ENCODE results near the gene CDNF.

Gene CDNF

DNA sequence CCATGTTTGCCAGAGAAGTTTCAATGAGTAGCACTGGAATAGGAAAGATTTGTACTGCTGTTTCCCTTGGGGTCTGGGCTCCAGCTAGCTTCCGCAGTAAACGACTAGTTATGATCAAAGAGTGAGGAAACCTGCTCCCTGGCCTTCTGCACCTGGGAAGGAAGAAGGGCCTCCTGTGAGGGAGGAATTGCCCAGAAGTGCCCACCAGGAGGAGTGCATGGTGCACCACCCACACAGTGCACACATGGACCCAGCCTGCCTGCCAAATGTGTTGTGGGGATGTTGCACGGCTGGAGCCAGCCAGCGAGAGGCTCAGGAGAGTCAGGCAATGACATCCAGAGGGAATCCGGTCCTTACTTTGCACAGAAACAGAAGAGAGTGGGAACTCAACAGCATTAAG, 36.1 kb downstream of the CDNF start:
- Histone ChIP-seq H3K9me3 (ENCODE audit: low read length) (no peaks in the 10 kb centered on the region), H3K27me3 (ENCODE audit: insufficient read depth, low read length) (peaks cover 6% of the 10 kb centered on the region), H2AFZ (ENCODE audit: low read depth, low read length) (no peak overlapping the region), H3K4me1 (ENCODE audit: insufficient read depth, low read length) (no peaks in the 10 kb centered on the region), H3K4me3 (ENCODE audit: low read length) (no peak overlapping the region), H3K36me3 (ENCODE audit: insufficient read depth, low read length) (no peaks in the 10 kb centered on the region)

DNA sequence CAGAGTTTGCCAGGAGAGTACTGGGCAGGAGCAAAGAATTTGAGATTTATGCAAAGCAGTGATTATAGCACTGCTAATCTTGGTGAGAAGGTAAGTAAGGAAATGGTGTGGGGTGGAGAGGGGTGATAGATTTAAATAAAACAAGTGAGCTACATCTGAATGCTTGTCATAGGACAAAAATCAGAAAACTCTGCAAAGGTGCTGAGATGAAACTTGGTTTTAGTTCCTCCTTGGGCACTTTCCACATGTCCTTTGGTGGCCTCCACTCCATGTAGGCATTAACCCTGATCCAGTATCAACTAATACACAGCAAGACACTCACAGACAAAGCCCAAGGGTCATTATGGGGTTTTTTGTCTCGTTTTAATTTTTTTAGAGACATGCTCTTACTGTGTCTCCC, 37.4 kb downstream of the CDNF start:
- Histone ChIP-seq H3K36me3 (ENCODE audit: insufficient read depth, low read length) (no peaks in the 10 kb centered on the region), H3K4me1 (ENCODE audit: insufficient read depth, low read length) (no peaks in the 10 kb centered on the region), H3K27me3 (ENCODE audit: insufficient read depth, low read length) (peaks cover 6% of the 10 kb centered on the region)

DNA sequence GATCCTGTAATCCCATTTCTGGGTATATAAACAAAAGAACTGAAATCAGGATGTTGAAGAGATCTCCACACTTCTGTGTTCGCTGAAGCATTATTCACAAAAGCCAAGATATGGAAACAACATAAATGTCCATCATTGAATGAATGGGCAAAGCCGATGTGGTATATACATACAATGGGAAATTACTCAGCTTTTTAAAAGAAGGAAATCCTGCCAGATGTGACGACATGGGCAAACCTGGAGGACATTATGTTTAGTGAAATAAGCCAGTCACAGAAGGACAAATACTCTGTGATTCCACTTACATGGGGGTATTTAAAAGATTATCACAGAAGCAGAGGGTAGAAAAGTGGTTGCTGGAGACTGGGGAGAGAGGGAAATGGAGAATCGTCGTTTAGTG, 39.2 kb downstream of the CDNF start:
- Histone ChIP-seq H3K9me3 (ENCODE audit: low read length) (no peaks in the 10 kb centered on the region), H3K36me3 (ENCODE audit: insufficient read depth, low read length) (no peaks in the 10 kb centered on the region), H2AFZ (ENCODE audit: low read depth, low read length) (no peak overlapping the region)

More for the DNA sequence above, 37.4 kb downstream of the CDNF start:
- no peak overlapping the region for H3K4me3 ChIP-seq (ENCODE audit: low read length)
- H3K9me3 ChIP-seq (ENCODE audit: low read length): no peaks in the 10 kb centered on the region
- H2AFZ ChIP-seq (ENCODE audit: low read depth, low read length): no peak overlapping the region

DNA sequence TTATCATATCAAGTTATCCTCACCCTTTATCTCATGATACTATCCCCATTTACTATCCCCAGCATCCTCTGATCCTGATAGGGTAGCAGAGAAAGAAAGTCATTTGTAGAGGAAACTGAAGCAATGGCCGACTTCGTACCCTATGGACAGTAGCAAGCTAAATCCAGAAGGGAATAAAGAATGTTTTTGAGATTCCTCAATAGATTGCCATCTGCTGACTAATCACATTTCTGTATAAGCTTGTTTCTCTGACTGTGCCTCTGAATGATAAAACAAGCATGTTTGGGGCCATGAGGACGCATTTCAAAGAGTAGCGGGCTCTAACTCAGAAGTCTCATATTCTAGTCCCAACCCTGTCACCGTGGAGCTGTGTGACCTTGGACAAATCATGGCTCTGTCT, 49.9 kb downstream of the CDNF start:
- Histone ChIP-seq H3K4me3 (ENCODE audit: low read length) (no peak overlapping the region), H3K4me1 (ENCODE audit: insufficient read depth, low read length) (no peaks in the 10 kb centered on the region), H3K36me3 (ENCODE audit: insufficient read depth, low read length) (no peaks in the 10 kb centered on the region), H2AFZ (ENCODE audit: low read depth, low read length) (no peak overlapping the region), H3K27me3 (ENCODE audit: insufficient read depth, low read length) (no peaks in the 10 kb centered on the region), H3K9me3 (ENCODE audit: low read length) (peaks cover 2% of the 10 kb centered on the region)

More for the DNA sequence above, 39.2 kb downstream of the CDNF start:
- H3K27me3 ChIP-seq (ENCODE audit: insufficient read depth, low read length): peaks cover 6% of the 10 kb centered on the region
- no peaks in the 10 kb centered on the region for H3K4me1 ChIP-seq (ENCODE audit: insufficient read depth, low read length)
- H3K4me3 ChIP-seq (ENCODE audit: low read length): no peak overlapping the region

DNA sequence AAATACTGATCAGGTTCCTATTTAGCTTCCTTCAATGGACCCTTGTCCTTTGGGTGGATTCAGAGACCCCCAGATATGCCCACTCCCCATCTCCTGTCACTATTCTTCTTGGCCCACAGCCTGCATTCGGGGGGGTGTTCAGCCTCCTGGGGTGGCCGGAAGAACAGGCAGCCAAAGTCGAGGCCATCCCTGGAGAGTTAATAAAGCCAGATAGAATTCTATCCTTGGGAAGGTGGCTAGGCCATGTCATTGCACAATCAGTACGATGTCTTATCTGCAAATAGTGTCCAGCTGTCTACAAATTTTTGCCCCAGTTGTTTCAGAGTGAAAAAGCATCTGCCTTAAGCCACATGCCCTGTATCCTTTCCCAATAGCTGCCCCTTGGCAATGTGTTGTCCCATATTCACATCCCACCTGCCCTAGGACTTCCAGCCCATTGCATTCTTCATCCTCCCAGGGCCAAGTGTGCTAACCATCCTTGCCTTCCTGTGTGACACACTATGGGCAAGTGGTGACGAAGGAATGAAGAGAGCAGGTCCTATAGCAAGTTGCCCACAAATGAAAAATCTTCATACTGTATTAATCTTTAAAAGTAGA, 53.3 kb downstream of the CDNF start:
- H2AFZ ChIP-seq (ENCODE audit: low read depth, low read length): no peak overlapping the region
- H3K27me3 ChIP-seq (ENCODE audit: insufficient read depth, low read length): no peaks in the 10 kb centered on the region
- H3K4me3 ChIP-seq (ENCODE audit: low read length): no peak overlapping the region
- peaks cover 2% of the 10 kb centered on the region for H3K9me3 ChIP-seq (ENCODE audit: low read length)
- no peaks in the 10 kb centered on the region for H3K36me3 ChIP-seq (ENCODE audit: insufficient read depth, low read length)
- no peaks in the 10 kb centered on the region for H3K4me1 ChIP-seq (ENCODE audit: insufficient read depth, low read length)

DNA sequence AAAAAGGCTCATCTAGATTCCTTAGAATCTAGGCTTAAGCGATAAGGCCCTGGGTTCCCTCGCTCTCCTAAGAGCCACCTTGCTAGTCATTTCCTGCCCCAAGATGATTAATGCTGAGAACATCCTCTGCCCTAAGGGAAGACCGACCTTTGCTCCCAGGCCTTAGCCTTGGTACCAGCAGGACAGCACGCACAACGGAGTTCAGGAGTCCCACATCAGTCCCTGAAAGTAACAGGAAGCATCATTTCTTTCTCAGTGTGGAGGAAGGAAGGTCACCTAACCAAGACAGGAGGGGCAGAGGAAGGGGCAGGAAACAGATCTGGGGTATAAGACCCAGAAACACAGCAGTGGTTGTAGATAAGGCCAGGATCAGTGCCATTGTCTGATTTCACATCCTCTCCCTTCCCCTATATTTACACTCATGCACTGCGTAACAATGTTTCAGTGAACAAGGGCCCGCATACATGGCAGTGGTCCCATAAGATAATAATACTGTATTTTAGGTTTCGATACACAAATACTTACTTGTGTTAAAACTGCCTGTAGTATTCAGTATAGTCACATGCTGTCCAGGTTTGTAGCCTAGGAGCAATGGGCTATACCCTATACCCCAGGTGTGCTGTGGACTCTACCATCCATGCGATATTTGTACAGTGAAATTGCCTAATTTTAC, 55.0 kb downstream of the CDNF start:
- no peaks in the 10 kb centered on the region for H3K4me1 ChIP-seq (ENCODE audit: insufficient read depth, low read length)
- H3K4me3 ChIP-seq (ENCODE audit: low read length): no peak overlapping the region
- no peak overlapping the region for H2AFZ ChIP-seq (ENCODE audit: low read depth, low read length)
- H3K27me3 ChIP-seq (ENCODE audit: insufficient read depth, low read length): no peaks in the 10 kb centered on the region
- H3K9me3 ChIP-seq (ENCODE audit: low read length): peaks cover 2% of the 10 kb centered on the region
- H3K36me3 ChIP-seq (ENCODE audit: insufficient read depth, low read length): no peaks in the 10 kb centered on the region

DNA sequence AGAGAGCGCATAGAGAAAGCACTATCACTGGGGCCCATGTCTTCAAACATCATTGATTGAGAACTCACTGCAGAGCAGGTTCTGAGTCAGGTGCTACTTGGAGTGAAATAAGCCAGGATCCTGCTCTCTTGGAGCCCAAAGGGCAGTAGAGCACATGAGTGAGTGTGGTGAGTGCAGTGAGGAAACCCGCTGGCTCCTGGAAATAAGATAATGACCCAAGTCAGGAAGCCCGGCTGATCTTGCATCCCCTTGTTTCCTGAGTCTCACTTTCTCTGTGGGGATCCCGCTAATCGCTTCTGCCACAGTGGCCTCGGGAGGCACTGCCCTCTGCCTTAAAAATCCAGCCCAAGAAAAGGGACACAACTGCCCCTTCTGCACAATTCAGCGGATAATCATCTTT, 56.1 kb downstream of the CDNF start:
- Histone ChIP-seq H3K9me3 (ENCODE audit: low read length) (peaks cover 2% of the 10 kb centered on the region), H3K36me3 (ENCODE audit: insufficient read depth, low read length) (no peaks in the 10 kb centered on the region), H2AFZ (ENCODE audit: low read depth, low read length) (no peak overlapping the region), H3K4me1 (ENCODE audit: insufficient read depth, low read length) (no peaks in the 10 kb centered on the region), H3K27me3 (ENCODE audit: insufficient read depth, low read length) (no peaks in the 10 kb centered on the region), H3K4me3 (ENCODE audit: low read length) (no peak overlapping the region)

DNA sequence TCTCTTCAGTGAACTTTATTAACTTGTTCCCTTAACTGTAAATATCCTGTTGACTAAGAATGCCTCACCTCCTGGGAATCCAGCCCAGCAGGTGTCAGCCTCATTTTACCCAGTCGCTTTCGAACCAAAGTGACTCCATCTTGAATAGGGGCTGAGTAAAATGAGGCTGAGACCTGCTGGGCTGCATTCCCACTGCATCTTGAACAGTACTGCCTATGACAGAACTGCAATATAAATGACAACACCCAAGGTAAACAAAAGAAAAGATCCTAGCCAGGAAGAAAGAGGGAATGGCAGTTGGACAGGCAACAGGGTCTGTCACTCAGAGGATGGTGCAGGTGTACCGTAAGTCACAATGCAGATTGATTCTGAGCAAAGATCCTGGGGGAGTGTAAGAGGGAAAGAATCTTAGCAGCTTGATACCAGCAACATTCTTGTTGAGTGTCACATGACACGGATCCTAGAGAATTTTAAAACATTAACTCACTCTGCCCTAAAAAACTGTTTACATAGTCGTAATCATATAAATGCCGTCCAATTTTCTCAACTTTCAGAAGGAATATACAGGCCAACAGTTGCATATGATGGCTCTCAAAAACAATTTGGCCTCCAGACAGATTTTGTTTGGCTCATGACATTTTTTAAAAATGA, 58.7 kb downstream of the CDNF start:
- H3K4me1 ChIP-seq (ENCODE audit: insufficient read depth, low read length): no peaks in the 10 kb centered on the region
- H3K4me3 ChIP-seq (ENCODE audit: low read length): no peak overlapping the region
- H2AFZ ChIP-seq (ENCODE audit: low read depth, low read length): no peak overlapping the region
- no peaks in the 10 kb centered on the region for H3K9me3 ChIP-seq (ENCODE audit: low read length)
- no peaks in the 10 kb centered on the region for H3K27me3 ChIP-seq (ENCODE audit: insufficient read depth, low read length)
- no peaks in the 10 kb centered on the region for H3K36me3 ChIP-seq (ENCODE audit: insufficient read depth, low read length)

DNA sequence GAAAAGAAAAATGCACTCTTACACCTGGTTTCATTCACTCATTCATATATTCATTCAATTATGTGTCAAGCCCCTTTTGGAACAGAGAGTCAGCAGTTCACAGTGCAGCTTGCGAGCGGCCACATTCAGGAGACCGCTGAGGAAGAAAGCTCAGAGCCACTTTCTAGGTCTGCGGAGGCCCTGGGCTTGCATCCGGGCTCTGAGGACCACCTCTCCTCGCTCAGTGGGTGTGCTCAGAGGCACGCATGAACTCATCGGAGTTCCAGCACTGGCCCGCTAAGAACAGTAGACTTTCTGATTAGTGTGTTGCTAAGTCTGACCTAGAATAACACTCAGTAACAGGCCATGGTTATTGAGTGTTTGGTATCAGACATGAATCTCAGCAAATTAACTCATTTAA, 61.3 kb downstream of the CDNF start:
- no peaks in the 10 kb centered on the region for H3K4me1 ChIP-seq (ENCODE audit: insufficient read depth, low read length)
- H3K36me3 ChIP-seq (ENCODE audit: insufficient read depth, low read length): no peaks in the 10 kb centered on the region
- no peak overlapping the region for H2AFZ ChIP-seq (ENCODE audit: low read depth, low read length)
- no peak overlapping the region for H3K4me3 ChIP-seq (ENCODE audit: low read length)
- no peaks in the 10 kb centered on the region for H3K27me3 ChIP-seq (ENCODE audit: insufficient read depth, low read length)
- no peaks in the 10 kb centered on the region for H3K9me3 ChIP-seq (ENCODE audit: low read length)

DNA sequence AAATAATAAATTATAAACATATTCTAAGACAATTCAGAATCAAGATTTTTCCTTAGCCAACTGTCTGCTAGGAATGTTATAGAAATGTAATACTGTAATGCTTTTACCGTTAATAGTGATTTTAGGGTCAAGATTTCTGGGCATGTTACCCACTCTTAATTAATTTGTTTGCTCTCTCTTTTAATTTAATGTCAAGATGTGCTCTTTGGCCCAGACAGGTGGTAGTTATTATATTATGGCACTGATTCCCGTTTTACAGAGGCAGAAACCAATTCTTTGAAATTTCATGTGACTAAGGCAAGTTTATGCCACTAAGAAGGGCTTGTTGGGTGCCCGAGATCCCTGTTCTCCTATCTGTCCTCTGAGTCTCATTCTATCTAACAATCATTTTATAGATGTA, 62.2 kb downstream of the CDNF start:
- Histone ChIP-seq H3K36me3 (ENCODE audit: insufficient read depth, low read length) (no peaks in the 10 kb centered on the region), H3K4me1 (ENCODE audit: insufficient read depth, low read length) (no peaks in the 10 kb centered on the region), H3K4me3 (ENCODE audit: low read length) (no peak overlapping the region), H3K9me3 (ENCODE audit: low read length) (no peaks in the 10 kb centered on the region), H2AFZ (ENCODE audit: low read depth, low read length) (no peak overlapping the region), H3K27me3 (ENCODE audit: insufficient read depth, low read length) (no peaks in the 10 kb centered on the region)

DNA sequence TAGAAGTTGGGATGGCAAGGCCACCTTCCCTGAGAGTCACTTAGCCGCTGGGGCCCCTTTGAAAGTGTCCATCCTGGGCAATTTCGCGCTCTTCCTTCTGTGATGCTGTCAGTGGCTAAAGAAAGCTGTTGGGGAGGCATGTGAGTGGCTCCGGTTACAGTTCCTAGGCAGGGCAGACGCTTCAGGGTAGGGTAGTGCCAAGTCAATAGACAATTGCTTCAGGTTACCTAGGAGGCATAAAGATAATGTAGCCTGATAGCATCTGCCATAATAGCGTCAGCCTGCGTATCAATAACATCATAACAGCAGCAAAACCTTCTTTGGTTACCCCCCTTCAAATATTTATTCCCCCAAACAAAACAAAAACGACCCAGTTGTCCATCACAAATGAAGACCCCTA, 63.0 kb downstream of the CDNF start, which contains the start of gene FAM107B:
TSS of gene FAM107B (minus strand) at position 101 of the 400 bp plus-strand sequence. CDS start 234 bp downstream, outside the sequence.
- H3K27me3 ChIP-seq (ENCODE audit: insufficient read depth, low read length): no peaks in the 10 kb centered on the region
- H3K4me3 ChIP-seq (ENCODE audit: low read length): no peak within 1 kb of the TSS
- H3K4me1 ChIP-seq (ENCODE audit: insufficient read depth, low read length): no peaks in the 10 kb centered on the region
- no peaks in the 10 kb centered on the region for H3K9me3 ChIP-seq (ENCODE audit: low read length)
- H2AFZ ChIP-seq (ENCODE audit: low read depth, low read length): no peak within 1 kb of the TSS
- H3K36me3 ChIP-seq (ENCODE audit: insufficient read depth, low read length): no peaks in the 10 kb centered on the region

DNA sequence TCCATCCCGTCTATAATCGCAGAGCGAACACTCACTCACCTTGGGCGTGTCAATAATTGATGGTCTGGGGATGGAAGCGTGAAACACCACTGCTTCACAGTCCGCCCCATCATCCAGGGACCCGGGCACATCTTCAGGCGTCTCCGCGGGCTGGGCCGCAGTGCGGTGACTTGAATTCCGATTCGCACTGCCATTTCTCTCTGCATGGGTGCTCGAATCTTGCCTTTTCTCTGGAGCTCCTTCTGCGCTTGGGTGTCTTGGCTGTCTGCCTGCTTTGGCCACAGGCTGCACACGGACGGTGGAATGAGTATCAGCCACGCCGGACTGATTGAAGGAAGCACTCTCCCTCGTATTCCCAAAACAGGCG, 63.6 kb downstream of the CDNF start:
- no peak overlapping the region for H2AFZ ChIP-seq (ENCODE audit: low read depth, low read length)
- no peak overlapping the region for H3K4me3 ChIP-seq (ENCODE audit: low read length)
- no peaks in the 10 kb centered on the region for H3K27me3 ChIP-seq (ENCODE audit: insufficient read depth, low read length)
- no peaks in the 10 kb centered on the region for H3K36me3 ChIP-seq (ENCODE audit: insufficient read depth, low read length)
- H3K4me1 ChIP-seq (ENCODE audit: insufficient read depth, low read length): no peaks in the 10 kb centered on the region
- H3K9me3 ChIP-seq (ENCODE audit: low read length): no peaks in the 10 kb centered on the region

DNA sequence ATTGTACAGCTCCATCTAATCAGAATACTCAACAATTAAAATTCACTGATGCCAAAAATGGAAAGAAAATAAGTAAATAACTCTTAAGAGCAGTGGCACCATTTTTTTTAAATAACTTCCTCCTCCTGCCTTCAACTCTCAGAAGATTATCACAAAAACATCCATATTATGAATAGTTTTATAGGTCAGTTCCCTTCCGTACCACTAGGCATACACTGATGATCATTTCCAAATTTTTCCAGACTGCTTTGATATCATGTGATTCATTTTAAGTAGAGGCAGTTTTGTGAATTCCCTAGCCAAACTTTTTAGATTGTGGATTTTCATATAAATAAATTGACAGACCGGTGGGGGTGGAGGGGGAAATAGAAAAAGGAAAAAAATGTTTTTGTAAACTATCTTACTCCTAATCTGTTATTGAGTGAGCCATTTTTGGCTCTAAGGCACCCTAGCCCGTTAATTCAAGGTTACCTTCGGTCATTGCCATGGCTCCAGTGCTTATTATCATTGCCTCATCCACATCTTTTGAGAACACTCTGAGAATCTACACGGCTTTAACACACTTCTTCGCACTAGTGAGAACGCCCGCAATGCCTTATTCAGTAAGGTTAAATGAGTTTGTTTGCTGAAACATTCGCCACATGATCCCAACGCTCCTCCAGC, 64.2 kb downstream of the CDNF start:
- Histone ChIP-seq H3K36me3 (ENCODE audit: insufficient read depth, low read length) (no peaks in the 10 kb centered on the region), H3K9me3 (ENCODE audit: low read length) (no peaks in the 10 kb centered on the region), H3K4me3 (ENCODE audit: low read length) (no peak overlapping the region), H3K4me1 (ENCODE audit: insufficient read depth, low read length) (no peaks in the 10 kb centered on the region), H2AFZ (ENCODE audit: low read depth, low read length) (no peak overlapping the region), H3K27me3 (ENCODE audit: insufficient read depth, low read length) (no peaks in the 10 kb centered on the region)
